ENCODE results near the gene ZSCAN32. TPM values are rescaled to one million over a fixed set of nuclear protein-coding genes. Genes with fewer than 3 reads are reported as not detected.

The ZSCAN32 gene
- total RNA-seq, 1 donor from 2014 or later, result 17.4 TPM

DNA sequence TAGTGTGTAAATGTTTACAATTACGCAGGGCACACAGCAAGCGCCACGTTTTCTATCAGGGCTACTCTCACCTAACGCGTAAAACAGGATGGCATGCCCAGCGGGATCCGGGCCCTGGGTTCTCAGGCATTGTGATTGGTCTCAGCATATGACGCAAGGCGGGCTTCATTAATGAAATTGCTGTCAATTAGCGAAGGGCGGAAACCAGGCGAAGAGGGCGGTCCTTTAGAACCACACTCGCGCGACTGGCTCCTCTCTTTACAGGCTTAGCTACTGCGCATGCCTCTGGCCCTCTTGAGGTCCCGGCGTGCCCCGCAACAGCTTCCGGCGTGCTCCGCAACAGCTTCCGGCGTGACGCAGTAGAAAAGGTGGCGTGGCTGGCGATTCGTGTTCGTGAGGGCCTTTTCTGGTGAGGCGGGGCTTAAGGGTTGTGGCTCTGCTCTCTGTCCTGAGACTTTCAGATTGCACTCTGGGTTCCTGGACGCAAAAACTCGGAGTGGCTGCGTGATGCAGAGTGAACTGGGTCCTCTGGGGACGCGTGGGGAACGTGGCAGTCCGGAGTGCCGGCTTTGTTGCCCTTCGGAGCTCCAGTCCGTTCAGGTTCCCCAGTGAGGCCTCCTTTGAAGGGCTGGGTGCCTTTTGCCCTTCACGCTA, 35.9 kb downstream of the ZSCAN32 start:
- DNase-seq (ENCODE audit: low read depth) (peak; percentile 79), FAIRE-seq (peak; percentile 13)
- TF ChIP-seq, protein P1, sequence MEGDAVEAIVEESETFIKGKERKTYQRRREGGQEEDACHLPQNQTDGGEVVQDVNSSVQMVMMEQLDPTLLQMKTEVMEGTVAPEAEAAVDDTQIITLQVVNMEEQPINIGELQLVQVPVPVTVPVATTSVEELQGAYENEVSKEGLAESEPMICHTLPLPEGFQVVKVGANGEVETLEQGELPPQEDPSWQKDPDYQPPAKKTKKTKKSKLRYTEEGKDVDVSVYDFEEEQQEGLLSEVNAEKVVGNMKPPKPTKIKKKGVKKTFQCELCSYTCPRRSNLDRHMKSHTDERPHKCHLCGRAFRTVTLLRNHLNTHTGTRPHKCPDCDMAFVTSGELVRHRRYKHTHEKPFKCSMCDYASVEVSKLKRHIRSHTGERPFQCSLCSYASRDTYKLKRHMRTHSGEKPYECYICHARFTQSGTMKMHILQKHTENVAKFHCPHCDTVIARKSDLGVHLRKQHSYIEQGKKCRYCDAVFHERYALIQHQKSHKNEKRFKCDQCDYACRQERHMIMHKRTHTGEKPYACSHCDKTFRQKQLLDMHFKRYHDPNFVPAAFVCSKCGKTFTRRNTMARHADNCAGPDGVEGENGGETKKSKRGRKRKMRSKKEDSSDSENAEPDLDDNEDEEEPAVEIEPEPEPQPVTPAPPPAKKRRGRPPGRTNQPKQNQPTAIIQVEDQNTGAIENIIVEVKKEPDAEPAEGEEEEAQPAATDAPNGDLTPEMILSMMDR (IDR thresholded peaks at IDR 0.05; ENCODE audit: insufficient read depth, low read length, severe bottlenecking), result no peak
- Histone ChIP-seq H3K4me3 (ENCODE audit: low read depth, low read length) (peak overlapping the region; percentile 45), H3K36me3 (ENCODE audit: control insufficient read depth, insufficient read depth, low read length) (no peaks in the 10 kb centered on the region), H3K27me3 (ENCODE audit: control insufficient read depth, insufficient read depth, low read length) (no peaks in the 10 kb centered on the region)

DNA sequence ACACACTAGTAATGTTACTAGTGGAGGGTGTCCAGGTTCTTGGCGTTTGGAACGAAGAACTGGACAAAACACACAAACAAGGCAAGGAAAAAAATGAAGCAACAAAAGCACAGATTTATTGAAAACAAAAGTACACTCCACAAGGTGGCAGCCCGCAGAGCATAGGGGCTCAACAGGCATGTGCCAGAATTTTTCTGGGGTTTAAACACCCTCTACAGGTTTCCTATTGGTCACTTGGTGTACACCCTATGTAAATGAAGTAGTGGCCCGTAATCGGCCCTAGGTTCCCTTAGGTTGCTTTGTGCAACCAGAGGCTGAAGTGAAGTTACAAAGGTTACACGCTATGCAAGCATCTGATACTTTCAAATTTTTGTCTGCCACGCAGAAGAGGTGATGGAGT, 37.0 kb downstream of the ZSCAN32 start:
- no peaks in the 10 kb centered on the region for H3K36me3 ChIP-seq (ENCODE audit: control insufficient read depth, insufficient read depth, low read length)
- DNase-seq (ENCODE audit: low read depth) (no peak), FAIRE-seq (no peak)
- no peak overlapping the region for H3K4me3 ChIP-seq (ENCODE audit: low read depth, low read length)
- no peaks in the 10 kb centered on the region for H3K27me3 ChIP-seq (ENCODE audit: control insufficient read depth, insufficient read depth, low read length)
- TF ChIP-seq, protein P1 (IDR thresholded peaks at IDR 0.05; ENCODE audit: insufficient read depth, low read length, severe bottlenecking), result no peak

DNA sequence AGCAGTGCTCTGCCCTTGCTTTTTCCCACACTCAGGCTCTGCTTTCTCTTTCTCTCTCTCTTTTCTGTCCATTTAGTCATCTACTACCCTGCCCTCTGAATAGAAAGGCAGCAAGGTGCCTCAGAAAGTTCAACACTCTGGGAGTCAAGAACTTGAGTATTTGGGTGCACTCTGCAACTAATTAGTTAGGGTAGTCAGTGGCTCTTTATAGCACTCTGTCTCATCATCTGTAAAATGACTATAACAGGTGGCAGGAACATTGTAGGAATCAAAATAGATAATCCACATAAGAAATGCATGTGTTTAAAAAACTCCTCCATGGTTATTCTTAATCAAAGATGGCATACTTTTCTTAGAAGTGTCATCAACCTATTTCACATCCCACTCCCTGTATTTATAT, 37.9 kb downstream of the ZSCAN32 start:
- Histone ChIP-seq H3K36me3 (ENCODE audit: control insufficient read depth, insufficient read depth, low read length) (no peaks in the 10 kb centered on the region), H3K4me3 (ENCODE audit: low read depth, low read length) (no peak overlapping the region), H3K27me3 (ENCODE audit: control insufficient read depth, insufficient read depth, low read length) (no peaks in the 10 kb centered on the region)
- TF ChIP-seq, protein P1 (IDR thresholded peaks at IDR 0.05; ENCODE audit: insufficient read depth, low read length, severe bottlenecking), result no peak
- FAIRE-seq, result no peak
- no peak for DNase-seq (ENCODE audit: low read depth)

DNA sequence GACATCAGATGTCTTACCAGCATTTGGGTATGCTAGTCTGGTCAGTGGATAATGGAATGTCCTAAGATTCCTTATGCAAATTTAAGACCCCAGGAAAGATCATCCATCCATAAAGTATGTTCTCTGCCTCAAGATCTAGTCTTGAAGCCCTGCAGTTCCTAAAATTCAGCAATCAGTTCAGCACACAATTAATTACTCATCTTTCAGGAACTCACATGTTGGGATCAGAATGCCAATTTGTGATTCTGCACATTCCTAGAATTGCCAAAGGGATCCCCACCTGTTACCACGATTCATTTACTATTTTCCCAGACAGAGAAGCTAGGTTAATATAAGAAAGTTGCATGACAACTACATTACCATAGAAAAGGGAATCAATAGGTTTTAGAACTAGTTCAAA, 41.9 kb downstream of the ZSCAN32 start:
- no peak for FAIRE-seq
- H3K36me3 ChIP-seq (ENCODE audit: control insufficient read depth, insufficient read depth, low read length), result no peaks in the 10 kb centered on the region
- TF ChIP-seq, protein P1 (IDR thresholded peaks at IDR 0.05; ENCODE audit: insufficient read depth, low read length, severe bottlenecking), result no peak
- no peaks in the 10 kb centered on the region for H3K27me3 ChIP-seq (ENCODE audit: control insufficient read depth, insufficient read depth, low read length)
- H3K4me3 ChIP-seq (ENCODE audit: low read depth, low read length), result no peak overlapping the region
- no peak for DNase-seq (ENCODE audit: low read depth)

DNA sequence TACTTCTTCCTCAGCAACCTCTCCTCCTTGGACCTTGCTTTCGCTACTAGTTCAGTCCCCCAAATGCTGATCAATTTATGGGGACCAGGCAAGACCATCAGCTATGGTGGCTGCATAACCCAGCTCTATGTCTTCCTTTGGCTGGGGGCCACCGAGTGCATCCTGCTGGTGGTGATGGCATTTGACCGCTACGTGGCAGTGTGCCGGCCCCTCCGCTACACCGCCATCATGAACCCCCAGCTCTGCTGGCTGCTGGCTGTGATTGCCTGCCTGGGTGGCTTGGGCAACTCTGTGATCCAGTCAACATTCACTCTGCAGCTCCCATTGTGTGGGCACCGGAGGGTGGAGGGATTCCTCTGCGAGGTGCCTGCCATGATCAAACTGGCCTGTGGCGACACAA, 44.7 kb downstream of the ZSCAN32 start:
- Histone ChIP-seq H3K27me3 (ENCODE audit: control insufficient read depth, insufficient read depth, low read length) (no peaks in the 10 kb centered on the region), H3K4me3 (ENCODE audit: low read depth, low read length) (no peak overlapping the region), H3K36me3 (ENCODE audit: control insufficient read depth, insufficient read depth, low read length) (no peaks in the 10 kb centered on the region)
- TF ChIP-seq, protein P1 (IDR thresholded peaks at IDR 0.05; ENCODE audit: insufficient read depth, low read length, severe bottlenecking), result no peak
- FAIRE-seq (no peak), DNase-seq (ENCODE audit: low read depth) (no peak)

DNA sequence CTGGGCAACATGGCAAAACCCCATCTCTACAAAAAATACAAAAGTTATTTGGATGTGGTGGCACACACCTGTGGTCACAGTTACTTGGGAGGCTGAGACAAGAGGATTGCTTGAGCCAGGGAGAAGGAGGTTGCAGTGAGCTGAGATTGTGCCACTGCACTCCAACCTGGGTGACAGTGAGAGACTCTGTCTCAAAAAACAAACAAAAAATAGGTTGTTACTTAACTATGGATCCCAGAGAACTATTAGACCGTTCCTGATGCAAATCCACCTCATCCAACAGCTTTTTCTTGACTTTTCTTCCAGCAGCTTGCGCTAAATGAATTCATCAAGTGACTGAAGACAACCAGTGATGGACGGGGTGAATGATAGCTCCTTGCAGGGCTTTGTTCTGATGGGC, 45.2 kb downstream of the ZSCAN32 start, which contains the start of gene OR2C1:
TSS of gene OR2C1 (plus strand) at position 301 of the 400 bp plus-strand sequence. CDS start at position 353, 52 bp downstream.
- Histone ChIP-seq H3K4me3 (ENCODE audit: low read depth, low read length) (no peak within 1 kb of the TSS), H3K27me3 (ENCODE audit: control insufficient read depth, insufficient read depth, low read length) (no peaks in the 10 kb centered on the region), H3K36me3 (ENCODE audit: control insufficient read depth, insufficient read depth, low read length) (no peaks in the 10 kb centered on the region)
- DNase-seq (ENCODE audit: low read depth), result no peak
- TF ChIP-seq, protein P1 (IDR thresholded peaks at IDR 0.05; ENCODE audit: insufficient read depth, low read length, severe bottlenecking), result no peak
- no peak for FAIRE-seq

Data from bronchial epithelial cell (primary cell).